MM.1S (cell line): ENCODE results near the gene DMAC1.

Experiments
- DNase-seq: peaks from one replicate; pipeline ENCODE4 v3.0.0-alpha.2; 2015
- H2AFZ ChIP-seq: fragments of 300-600 bp; sonication (generic); 2 replicates; pipeline ENCODE4 v1.6.0; 2016; ENCODE audit warnings: antibody characterized with exemption, low read length
- H3F3A ChIP-seq: fragments of 300-600 bp; sonication (generic); 2 replicates; pipeline ENCODE4 v1.6.1; 2016; ENCODE audit warnings: mild to moderate bottlenecking, antibody characterized with exemption, low read length, moderate library complexity, mixed read lengths; ENCODE audit not compliant: insufficient read depth
- H3K27ac ChIP-seq: fragments of 300-600 bp; sonication (generic); 2 replicates; pipeline ENCODE4 v1.5.1; 2016; ENCODE audit warnings: mild to moderate bottlenecking, low read length
- H3K27me3 ChIP-seq: fragments of 300-600 bp; sonication (generic); replicated peaks from 2 replicates; pipeline ENCODE4 v1.6.0; 2016; ENCODE audit warnings: low read length; ENCODE audit not compliant: insufficient read depth
- H3K36me3 ChIP-seq: fragments of 300-600 bp; sonication (generic); replicated peaks from 2 replicates; pipeline ENCODE4 v1.6.1; 2016; ENCODE audit warnings: mild to moderate bottlenecking, low read length, mixed read lengths; ENCODE audit not compliant: insufficient read depth
- H3K4me1 ChIP-seq: fragments of 300-600 bp; sonication (generic); 2 replicates; pipeline ENCODE4 v1.6.1; 2016; ENCODE audit warnings: low read length, mixed read lengths
- H3K4me2 ChIP-seq: fragments of 300-600 bp; sonication (generic); 2 replicates; pipeline ENCODE4 v1.6.0; 2016; ENCODE audit warnings: low read depth, low read length
- H3K4me3 ChIP-seq: fragments of 300-600 bp; sonication (generic); 2 replicates; pipeline ENCODE4 v1.5.1; 2016; ENCODE audit warnings: low read length, mixed read lengths
- H3K79me2 ChIP-seq: fragments of 300-600 bp; sonication (generic); 2 replicates; pipeline ENCODE4 v1.6.1; 2016; ENCODE audit warnings: mixed run types, low read length, mixed read lengths
- H3K9ac ChIP-seq: fragments of 300-600 bp; sonication (generic); 2 replicates; pipeline ENCODE4 v1.6.1; 2016; ENCODE audit warnings: low read length, mixed read lengths
- H3K9me2 ChIP-seq: fragments of 300-600 bp; sonication (generic); replicated peaks from 2 replicates; pipeline ENCODE4 v1.6.1; 2016; ENCODE audit warnings: mild to moderate bottlenecking, low read length, mixed read lengths; ENCODE audit not compliant: insufficient read depth
- H3K9me3 ChIP-seq: fragments of 300-600 bp; sonication (generic); replicated peaks from 2 replicates; pipeline ENCODE4 v1.6.1; 2016; ENCODE audit warnings: mild to moderate bottlenecking, low read length, mixed read lengths; ENCODE audit not compliant: insufficient read depth
- H4K20me1 ChIP-seq: fragments of 300-600 bp; sonication (generic); 2 replicates; pipeline ENCODE4 v1.6.1; 2016; ENCODE audit warnings: mild to moderate bottlenecking, low read length, moderate library complexity, mixed read lengths; ENCODE audit not compliant: insufficient read depth
- CTCF ChIP-seq: fragments of 300-600 bp; sonication (generic); IDR thresholded peaks from 2 replicates; pipeline ENCODE4 v1.5.1; 2016; ENCODE audit warnings: antibody characterized with exemption, low read length, mixed read lengths
- EZH2 ChIP-seq: fragments of 300-600 bp; sonication (generic); optimal IDR thresholded peaks from 2 replicates; pipeline ENCODE3; 2017; ENCODE audit warnings: low read depth, mild to moderate bottlenecking, antibody characterized with exemption, low read length, mixed read lengths
- EZH2phosphoT487 ChIP-seq: fragments of 300-600 bp; sonication (generic); IDR thresholded peaks from 2 replicates; pipeline ENCODE4 v1.6.1; 2018; ENCODE audit warnings: antibody characterized with exemption, low read length

Gene DMAC1

GRCh38 chr9:7802666-7803065 lies 3.1 kb upstream of the DMAC1 start:
- Histone ChIP-seq H3K9me3 (no peaks in the 10 kb centered on the region), H3K36me3 (no peaks in the 10 kb centered on the region), H3K9me2 (no peaks in the 10 kb centered on the region), H3K4me3 (no peak overlapping the region), H2AFZ (no peak overlapping the region), H3K4me2 (no peak overlapping the region), H3F3A (no peaks in the 10 kb centered on the region), H3K27me3 (no peaks in the 10 kb centered on the region), H3K4me1 (peaks cover 6% of the 10 kb centered on the region; the same call in 1 of the 2 replicates), H3K27ac (no peak overlapping the region), H3K79me2 (peaks cover 7% of the 10 kb centered on the region; the same call in 1 of the 2 replicates), H4K20me1 (no peaks in the 10 kb centered on the region), H3K9ac (no peak overlapping the region)
- no peak for DNase-seq
- TF ChIP-seq EZH2: no peak
- TF ChIP-seq CTCF: no peak
- TF ChIP-seq EZH2phosphoT487: no peak

GRCh38 chr9:7799944-7800285 lies 337 bp upstream of the DMAC1 start:
- Histone ChIP-seq H3K27me3 (no peaks in the 10 kb centered on the region), H3K4me1 (peaks cover 6% of the 10 kb centered on the region; the same call in 1 of the 2 replicates), H3K4me2 (peak overlapping the region; percentile 93), H3K79me2 (peaks cover 7% of the 10 kb centered on the region; the same call in 1 of the 2 replicates), H3K27ac (no peak overlapping the region), H2AFZ (peak overlapping the region; percentile 99), H4K20me1 (no peaks in the 10 kb centered on the region), H3K4me3 (peak overlapping the region; percentile 91; the same call in 1 of the 2 replicates), H3K9ac (no peak overlapping the region; the same call in 1 of the 2 replicates), H3K36me3 (no peaks in the 10 kb centered on the region), H3F3A (no peaks in the 10 kb centered on the region), H3K9me2 (no peaks in the 10 kb centered on the region), H3K9me3 (no peaks in the 10 kb centered on the region)
- DNase-seq: no peak
- TF ChIP-seq EZH2 (no peak), EZH2phosphoT487 (no peak), CTCF (no peak)

GRCh38 chr9:7794196-7794595 lies 5.4 kb downstream of the DMAC1 start:
- TF ChIP-seq EZH2 (no peak), CTCF (no peak), EZH2phosphoT487 (no peak)
- Histone ChIP-seq H2AFZ (no peak overlapping the region), H3K9ac (no peak overlapping the region), H3K4me1 (peaks cover 6% of the 10 kb centered on the region; the same call in 1 of the 2 replicates), H3K9me3 (no peaks in the 10 kb centered on the region), H4K20me1 (no peaks in the 10 kb centered on the region), H3F3A (no peaks in the 10 kb centered on the region), H3K27me3 (no peaks in the 10 kb centered on the region), H3K79me2 (peaks cover 7% of the 10 kb centered on the region; the same call in 1 of the 2 replicates), H3K4me3 (no peak overlapping the region), H3K9me2 (no peaks in the 10 kb centered on the region), H3K27ac (no peak overlapping the region), H3K36me3 (no peaks in the 10 kb centered on the region), H3K4me2 (no peak overlapping the region)
- DNase-seq: no peak
